AG04450 (cell line): Measurements from ENCODE around the gene PPM1H. TPM values are rescaled to one million over a fixed set of nuclear protein-coding genes. Genes with fewer than 3 reads are reported as not detected.

Experiments
- CTCF ChIA-PET: fragments of 300-600, 350-600 bp; formaldehyde crosslinking; extraction: SDS; loops from one replicate; lab custom pipeline; 2022; ENCODE audit warnings: antibody characterized with exemption, inconsistent platforms; lab: Charles Lee
- POLR2A ChIA-PET: fragments of 350-600 bp; formaldehyde crosslinking; extraction: SDS; loops from one replicate; lab custom pipeline; 2021; ENCODE audit warnings: antibody characterized with exemption, inconsistent platforms; lab: Yijun Ruan, JAX
- DNase-seq: peaks from one replicate; pipeline ENCODE4 v3.0.0-alpha.2; 2011; ENCODE audit warnings: low read depth, low spot score
- H3K27ac ChIP-seq: one replicate; pipeline ENCODE4 v1.5.1; 2012; ENCODE audit warnings: low read depth, low read length, control low read depth
- H3K27me3 ChIP-seq: one replicate; pipeline ENCODE4 v1.6.0; 2012; ENCODE audit warnings: low read length; ENCODE audit not compliant: control insufficient read depth, insufficient read depth
- H3K4me3 ChIP-seq: 2 replicates; pipeline ENCODE4 v1.5.1; 2011; ENCODE audit warnings: mild to moderate bottlenecking, low read depth, low read length, control low read depth
- H3K9me3 ChIP-seq: 2 replicates; pipeline ENCODE4 v1.5.1; 2012; ENCODE audit warnings: low read length; ENCODE audit not compliant: control insufficient read depth, insufficient read depth
- CTCF ChIP-seq: IDR thresholded peaks from 2 replicates; pipeline ENCODE4 v1.5.1; 2011; ENCODE audit warnings: low read depth, low read length, control low read depth, inconsistent platforms
- polyA plus RNA-seq: library from polyadenylated mRNA; depleted of rRNA; stranded (reverse); fragments of >200 nt; gene quantifications from 2 replicates; pipeline ENCODE4 v1.2.3, GENCODE V29; 2011

The PPM1H gene
- polyA plus RNA-seq, 1 experiment = 0.12 TPM

- Histone ChIP-seq H3K4me3 (no peak overlapping the region), H3K27ac (no peak overlapping the region), H3K9me3 (no peaks in the 10 kb centered on the region), H3K27me3 (no peaks in the 10 kb centered on the region)
- no peak for TF ChIP-seq CTCF
- no peak for DNase-seq
- POLR2A ChIA-PET = no interaction called here
- CTCF ChIA-PET = no interaction called here
Measured at GRCh38 chr12:62726471-62726980, 208.4 kb downstream of the PPM1H start.

- H3K27ac ChIP-seq = no peak overlapping the region
- no peak overlapping the region for H3K4me3 ChIP-seq
- no peaks in the 10 kb centered on the region for H3K27me3 ChIP-seq
- ChIA-PET POLR2A (no interaction called here), CTCF (no interaction called here)
- no peak for TF ChIP-seq CTCF
- DNase-seq = no peak
- H3K9me3 ChIP-seq = no peaks in the 10 kb centered on the region
Measured at GRCh38 chr12:62725781-62726180, 209.2 kb downstream of the PPM1H start.

GRCh38 chr12:62724947-62725451, 210.0 kb downstream of the PPM1H start:
- ChIA-PET CTCF (interaction anchor here (0.6 to 1.0 kb wide), 2 partner anchors 19 to 69 kb away, joined by 3 to 6 read pairs; no protein-coding TSS in a partner anchor), POLR2A (interaction anchor here (0.5 to 1.1 kb wide), 2 partner anchors 119 to 121 kb away, joined by 3 to 6 read pairs; no protein-coding TSS in a partner anchor)
- no peak overlapping the region for H3K4me3 ChIP-seq
- peak overlapping the region; percentile 76 for H3K27ac ChIP-seq
- H3K9me3 ChIP-seq = no peaks in the 10 kb centered on the region
- no peaks in the 10 kb centered on the region for H3K27me3 ChIP-seq
- DNase-seq = peak; percentile 79
- no peak for TF ChIP-seq CTCF

GRCh38 chr12:62724285-62724684, 210.7 kb downstream of the PPM1H start:
- Histone ChIP-seq H3K27ac (peak overlapping the region; percentile 55), H3K9me3 (no peaks in the 10 kb centered on the region), H3K4me3 (no peak overlapping the region), H3K27me3 (no peaks in the 10 kb centered on the region)
- ChIA-PET CTCF (interaction anchor here (1.0 kb wide), 1 partner anchor 70 kb away, joined by 3 read pairs; no protein-coding TSS in a partner anchor), POLR2A (interaction anchor here (0.5 to 1.1 kb wide), 2 partner anchors 119 to 121 kb away, joined by 3 to 6 read pairs; no protein-coding TSS in a partner anchor)
- TF ChIP-seq CTCF = no peak
- DNase-seq = no peak

GRCh38 chr12:62722971-62723680, 211.8 kb downstream of the PPM1H start:
- H3K27ac ChIP-seq = no peak overlapping the region
- CTCF ChIA-PET = interaction anchor here (1.0 kb wide), 1 partner anchor 90 kb away, joined by 4 read pairs; no protein-coding TSS in a partner anchor
- no peaks in the 10 kb centered on the region for H3K27me3 ChIP-seq
- POLR2A ChIA-PET = no interaction called here
- DNase-seq = no peak
- H3K4me3 ChIP-seq = no peak overlapping the region
- H3K9me3 ChIP-seq = no peaks in the 10 kb centered on the region
- TF ChIP-seq CTCF = no peak
